Astrocyte (in vitro differentiated cells and primary cell): Measurements from ENCODE around the gene INTS6. TPM values are rescaled to one million over a fixed set of nuclear protein-coding genes. Genes with fewer than 3 reads are reported as not detected.
A peak's percentile ranks its signal among the peaks of the same experiment; 100 is the strongest.

ENCODE experiments used
- DNase-seq: peaks from one replicate; pipeline ENCODE4 v3.0.0-alpha.2; 2010; ENCODE audit warnings: low read depth
- FAIRE-seq: peaks from 2 replicates; lab custom pipeline; 2011; peaks lifted over from hg19 to GRCh38; lab: Jason Lieb, UNC
- H2AFZ ChIP-seq: 2 replicates; pipeline ENCODE4 v1.6.0; 2012; ENCODE audit warnings: low read depth, low read length, inconsistent platforms
- H3K27ac ChIP-seq: 2 replicates; pipeline ENCODE4 v1.5.1; 2011; ENCODE audit warnings: low read depth, low read length, inconsistent platforms
- H3K27me3 ChIP-seq: 2 replicates; pipeline ENCODE4 v1.6.0; 2011; ENCODE audit warnings: low read length, inconsistent platforms; ENCODE audit not compliant: insufficient read depth
- H3K36me3 ChIP-seq: 2 replicates; pipeline ENCODE4 v1.5.1; 2011; ENCODE audit warnings: low read length, inconsistent platforms; ENCODE audit not compliant: insufficient read depth
- H3K4me1 ChIP-seq: 2 replicates; pipeline ENCODE4 v1.5.1; 2011; ENCODE audit warnings: low read length, inconsistent platforms; ENCODE audit not compliant: insufficient read depth
- H3K4me2 ChIP-seq: 2 replicates; pipeline ENCODE4 v1.6.0; 2012; ENCODE audit warnings: low read length, inconsistent platforms
- H3K4me3 ChIP-seq: 2 replicates; pipeline ENCODE4 v1.5.1; 2011; ENCODE audit warnings: low read depth, mild to moderate bottlenecking, low read length, inconsistent platforms; ENCODE audit not compliant: insufficient read depth
- H3K79me2 ChIP-seq: 2 replicates; pipeline ENCODE4 v1.6.0; 2012; ENCODE audit warnings: mild to moderate bottlenecking, low read length, inconsistent platforms; ENCODE audit not compliant: insufficient read depth
- H3K9ac ChIP-seq: 2 replicates; pipeline ENCODE4 v1.6.0; 2012; ENCODE audit warnings: mild to moderate bottlenecking, low read length, inconsistent platforms
- H3K9me3 ChIP-seq: 2 replicates; pipeline ENCODE4 v1.5.1; 2012; ENCODE audit warnings: low read depth, mild to moderate bottlenecking, low read length, inconsistent platforms; ENCODE audit not compliant: insufficient read depth
- H4K20me1 ChIP-seq: 2 replicates; pipeline ENCODE4 v1.6.0; 2012; ENCODE audit warnings: low read length, inconsistent platforms; ENCODE audit not compliant: insufficient read depth
- H3K27ac Mint-ChIP-seq: one replicate; pipeline ENCODE4 v1.8.0; 2021; ENCODE audit warnings: mild to moderate bottlenecking, mixed read lengths; ENCODE audit not compliant: unreplicated experiment
- H3K27me3 Mint-ChIP-seq: one replicate; pipeline ENCODE4 v1.8.0; 2021; ENCODE audit warnings: low read depth, mixed read lengths; ENCODE audit not compliant: unreplicated experiment
- H3K36me3 Mint-ChIP-seq: one replicate; pipeline ENCODE4 v1.8.0; 2021; ENCODE audit warnings: low read depth, mixed read lengths; ENCODE audit not compliant: unreplicated experiment
- H3K4me1 Mint-ChIP-seq: one replicate; pipeline ENCODE4 v1.8.0; 2021; ENCODE audit warnings: low read depth, mixed read lengths; ENCODE audit not compliant: unreplicated experiment
- H3K4me3 Mint-ChIP-seq: one replicate; pipeline ENCODE4 v1.8.0; 2021; ENCODE audit warnings: mild to moderate bottlenecking, moderate library complexity, mixed read lengths; ENCODE audit not compliant: unreplicated experiment
- H3K9me3 Mint-ChIP-seq: one replicate; pipeline ENCODE4 v1.8.0; 2021; ENCODE audit warnings: mild to moderate bottlenecking, mixed read lengths; ENCODE audit not compliant: unreplicated experiment
- CTCF ChIP-seq: IDR thresholded peaks from 2 replicates; pipeline ENCODE4 v1.5.1; 2011; ENCODE audit warnings: low read depth, mild to moderate bottlenecking, inconsistent platforms, low read length, moderate library complexity; ENCODE audit not compliant: insufficient read depth
- EZH2 ChIP-seq: IDR thresholded peaks from 2 replicates; pipeline ENCODE4 v1.6.1; 2012; ENCODE audit warnings: mild to moderate bottlenecking, low read length, inconsistent platforms; ENCODE audit not compliant: insufficient read depth
- total RNA-seq: library from RNA; stranded (reverse); gene quantifications from 2 replicates; pipeline ENCODE4 v1.2.1, GENCODE V29; 2021

INTS6 gene
- total RNA-seq, 1 donor from 2014 or later: 47.6 TPM

GRCh38 chr13:51348069-51348967 is 104.5 kb downstream of the INTS6 start:
- Mint-ChIP-seq H3K9me3 (no peaks in the 10 kb centered on the region), H3K4me3 (no peak overlapping the region)
- no peak for FAIRE-seq

GRCh38 chr13:51347099-51347498 is 105.7 kb downstream of the INTS6 start:
- H3K4me1 ChIP-seq: peaks cover 9% of the 10 kb centered on the region
- no peaks in the 10 kb centered on the region for H3K9me3 ChIP-seq
- Mint-ChIP-seq H3K27ac (no peak overlapping the region), H3K4me1 (peaks cover 17% of the 10 kb centered on the region), H3K27me3 (no peaks in the 10 kb centered on the region), H3K36me3 (peaks cover 11% of the 10 kb centered on the region), H3K4me3 (no peak overlapping the region), H3K9me3 (no peaks in the 10 kb centered on the region)
- no peaks in the 10 kb centered on the region for H3K36me3 ChIP-seq
- H3K27me3 ChIP-seq: no peaks in the 10 kb centered on the region
- no peak overlapping the region for H3K4me3 ChIP-seq
- no peak overlapping the region for H3K27ac ChIP-seq
- H4K20me1 ChIP-seq: no peaks in the 10 kb centered on the region
- H3K4me2 ChIP-seq: no peak overlapping the region
- DNase-seq (no peak), FAIRE-seq (no peak)
- no peak overlapping the region for H2AFZ ChIP-seq
- no peak overlapping the region for H3K9ac ChIP-seq
- no peaks in the 10 kb centered on the region for H3K79me2 ChIP-seq
- no peak for TF ChIP-seq CTCF

More at GRCh38 chr13:51348069-51348967, 104.5 kb downstream of the INTS6 start:
- peaks cover 11% of the 10 kb centered on the region for H3K36me3 Mint-ChIP-seq
- peaks cover 5% of the 10 kb centered on the region for H3K4me1 Mint-ChIP-seq
- H3K27me3 Mint-ChIP-seq: no peaks in the 10 kb centered on the region
- Histone ChIP-seq H3K9me3 (no peaks in the 10 kb centered on the region), H3K27ac (no peak overlapping the region), H3K27me3 (no peaks in the 10 kb centered on the region), H3K4me3 (no peak overlapping the region), H4K20me1 (no peaks in the 10 kb centered on the region), H3K9ac (no peak overlapping the region), H3K36me3 (no peaks in the 10 kb centered on the region), H3K4me2 (no peak overlapping the region), H2AFZ (no peak overlapping the region), H3K79me2 (no peaks in the 10 kb centered on the region), H3K4me1 (no peaks in the 10 kb centered on the region)
- peak; percentile 20 for DNase-seq
- peak overlapping the region; percentile 60 for H3K27ac Mint-ChIP-seq
- TF ChIP-seq EZH2 (no peak), CTCF (no peak)

DNA sequence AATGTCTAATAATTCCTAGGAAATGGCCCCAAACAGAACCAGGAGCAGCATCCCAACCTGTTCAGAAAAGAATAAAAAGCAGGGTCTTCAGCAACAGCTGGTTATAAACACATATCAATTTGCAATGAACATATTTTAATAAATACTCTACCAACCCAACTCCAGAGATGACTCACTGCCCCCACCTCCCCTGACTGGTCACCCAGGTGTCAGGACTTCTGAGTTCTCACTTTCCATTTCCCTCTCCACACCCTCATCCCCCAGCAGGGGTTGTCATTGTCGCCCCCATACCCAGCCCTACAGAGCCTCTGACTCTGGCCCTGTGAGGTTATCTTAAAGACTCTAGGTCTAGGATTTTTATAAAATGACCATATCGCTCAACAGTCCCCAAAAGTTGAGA is 106.4 kb downstream of the INTS6 start:
- H3K4me1 Mint-ChIP-seq: peaks cover 18% of the 10 kb centered on the region
- no peaks in the 10 kb centered on the region for H3K36me3 ChIP-seq
- DNase-seq (no peak), FAIRE-seq (no peak)
- no peak overlapping the region for H3K4me3 Mint-ChIP-seq
- no peak overlapping the region for H3K4me2 ChIP-seq
- no peaks in the 10 kb centered on the region for H3K27me3 Mint-ChIP-seq
- H3K27ac Mint-ChIP-seq: no peak overlapping the region
- peaks cover 9% of the 10 kb centered on the region for H3K4me1 ChIP-seq
- no peak overlapping the region for H3K27ac ChIP-seq
- no peaks in the 10 kb centered on the region for H3K27me3 ChIP-seq
- peaks cover 11% of the 10 kb centered on the region for H3K36me3 Mint-ChIP-seq
- no peak for TF ChIP-seq CTCF
- no peak for TF ChIP-seq EZH2
- H3K4me3 ChIP-seq: no peak overlapping the region
- no peaks in the 10 kb centered on the region for H3K9me3 Mint-ChIP-seq
- H4K20me1 ChIP-seq: no peaks in the 10 kb centered on the region
- H3K9ac ChIP-seq: no peak overlapping the region
- H3K9me3 ChIP-seq: no peaks in the 10 kb centered on the region
- no peaks in the 10 kb centered on the region for H3K79me2 ChIP-seq
- no peak overlapping the region for H2AFZ ChIP-seq
